ENCODE data around the gene CDKN2C. TPM values are rescaled to one million over a fixed set of nuclear protein-coding genes. Genes with fewer than 3 reads are reported as not detected.

CDKN2C gene
- total RNA-seq, 1 donor from 2014 or later = 0.26 TPM

DNA sequence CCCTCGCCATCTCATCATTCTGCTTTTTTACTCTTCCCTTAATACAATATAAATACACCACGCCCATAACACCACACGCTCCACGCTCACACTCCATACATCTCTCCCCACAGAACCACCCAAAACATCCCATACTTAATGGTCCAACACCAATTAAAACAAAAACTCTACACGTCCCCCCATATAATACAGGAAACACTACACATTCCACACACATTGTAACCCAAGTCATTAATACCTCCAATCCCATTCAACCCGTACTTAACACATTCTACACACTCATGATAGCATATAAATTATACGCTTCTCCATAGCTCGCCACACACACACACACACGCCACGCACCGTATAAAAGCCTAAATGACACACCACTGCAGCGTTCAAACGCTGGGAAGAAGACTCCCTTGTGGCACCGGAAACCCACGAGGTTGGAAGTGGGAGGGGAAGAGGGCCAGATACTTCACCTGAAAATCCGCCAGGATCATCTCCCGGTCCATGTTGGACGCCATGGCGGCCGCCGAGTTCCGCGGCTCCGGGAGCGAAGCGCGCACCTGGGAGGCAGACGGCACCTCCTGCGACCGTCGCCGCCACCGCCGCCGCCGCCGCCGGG, 10.6 kb upstream of the CDKN2C start:
- no peak for DNase-seq (ENCODE audit: low spot score, unreplicated experiment)
- peaks cover 11% of the 10 kb centered on the region for H3K27me3 Mint-ChIP-seq
- H3K9me3 Mint-ChIP-seq (ENCODE audit: low read depth) = no peaks in the 10 kb centered on the region
- H3K4me3 Mint-ChIP-seq (ENCODE audit: low read depth) = peak overlapping the region; percentile 89
- TF ChIP-seq, protein P1, sequence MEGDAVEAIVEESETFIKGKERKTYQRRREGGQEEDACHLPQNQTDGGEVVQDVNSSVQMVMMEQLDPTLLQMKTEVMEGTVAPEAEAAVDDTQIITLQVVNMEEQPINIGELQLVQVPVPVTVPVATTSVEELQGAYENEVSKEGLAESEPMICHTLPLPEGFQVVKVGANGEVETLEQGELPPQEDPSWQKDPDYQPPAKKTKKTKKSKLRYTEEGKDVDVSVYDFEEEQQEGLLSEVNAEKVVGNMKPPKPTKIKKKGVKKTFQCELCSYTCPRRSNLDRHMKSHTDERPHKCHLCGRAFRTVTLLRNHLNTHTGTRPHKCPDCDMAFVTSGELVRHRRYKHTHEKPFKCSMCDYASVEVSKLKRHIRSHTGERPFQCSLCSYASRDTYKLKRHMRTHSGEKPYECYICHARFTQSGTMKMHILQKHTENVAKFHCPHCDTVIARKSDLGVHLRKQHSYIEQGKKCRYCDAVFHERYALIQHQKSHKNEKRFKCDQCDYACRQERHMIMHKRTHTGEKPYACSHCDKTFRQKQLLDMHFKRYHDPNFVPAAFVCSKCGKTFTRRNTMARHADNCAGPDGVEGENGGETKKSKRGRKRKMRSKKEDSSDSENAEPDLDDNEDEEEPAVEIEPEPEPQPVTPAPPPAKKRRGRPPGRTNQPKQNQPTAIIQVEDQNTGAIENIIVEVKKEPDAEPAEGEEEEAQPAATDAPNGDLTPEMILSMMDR (IDR thresholded peaks at IDR 0.05; ENCODE audit: unreplicated experiment) = no peak
- peaks cover 12% of the 10 kb centered on the region for H3K4me1 Mint-ChIP-seq (ENCODE audit: low read depth)
- H3K36me3 Mint-ChIP-seq (ENCODE audit: insufficient read depth) = no peaks in the 10 kb centered on the region
- H3K27ac Mint-ChIP-seq = peak overlapping the region; percentile 56

DNA sequence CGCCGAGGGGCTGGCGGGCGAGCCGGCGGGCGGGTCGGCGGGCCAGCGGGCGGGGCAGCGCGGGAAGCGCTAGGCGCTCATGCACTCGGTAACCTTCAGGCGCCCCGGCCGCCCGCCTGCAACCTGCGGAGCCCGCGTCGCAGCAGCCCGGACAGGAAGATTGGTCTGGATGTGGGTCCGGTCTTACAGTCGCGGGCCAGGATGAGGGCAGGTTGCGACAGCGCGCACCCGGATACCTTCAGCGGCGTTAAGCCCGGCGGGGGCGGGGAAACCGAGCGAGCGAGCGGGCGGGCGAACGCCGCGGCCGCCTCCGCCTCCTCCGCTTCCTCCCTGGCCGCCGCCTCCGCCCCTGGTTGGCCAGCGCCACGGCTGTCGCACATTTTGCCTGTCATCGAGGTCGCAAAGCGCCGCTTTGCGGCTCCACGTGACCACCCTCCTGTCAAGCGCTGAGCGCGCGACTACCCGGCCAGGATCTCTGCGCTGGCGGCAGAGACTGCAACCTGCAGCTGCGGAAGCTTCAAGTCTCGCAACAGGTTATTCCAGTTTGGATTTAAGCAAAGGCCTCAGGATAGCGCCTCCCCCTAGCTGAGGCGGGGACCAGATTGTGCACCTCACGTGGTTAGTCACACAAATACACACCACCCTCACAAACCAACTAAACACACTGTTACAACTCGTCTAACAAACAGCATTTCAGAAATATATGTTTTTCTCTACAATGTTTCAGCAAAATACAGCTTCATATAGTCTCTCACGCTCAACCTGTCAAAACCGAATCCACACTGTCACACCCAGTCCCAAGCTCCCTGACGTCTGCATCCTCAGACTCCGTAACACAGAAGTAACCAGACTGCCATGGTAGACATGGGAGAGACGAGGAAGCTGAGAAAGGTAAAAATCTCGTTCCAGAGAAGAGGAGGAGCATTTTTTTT, 9.9 kb upstream of the CDKN2C start, which contains the start of gene FAF1:
FAF1 (minus strand) TSS at position 355 of the 932 bp plus-strand sequence. CDS start 456 bp downstream, outside the sequence.
- H3K27me3 Mint-ChIP-seq = peaks cover 18% of the 10 kb centered on the region
- peaks cover 12% of the 10 kb centered on the region for H3K4me1 Mint-ChIP-seq (ENCODE audit: low read depth)
- peak; percentile 98 for DNase-seq (ENCODE audit: low spot score, unreplicated experiment)
- no peaks in the 10 kb centered on the region for H3K9me3 Mint-ChIP-seq (ENCODE audit: low read depth)
- H3K36me3 Mint-ChIP-seq (ENCODE audit: insufficient read depth) = no peaks in the 10 kb centered on the region
- TF ChIP-seq, protein P1 (IDR thresholded peaks at IDR 0.05; ENCODE audit: unreplicated experiment) = peak; percentile 54
- peak within 1 kb of the TSS; percentile 96 for H3K27ac Mint-ChIP-seq
- H3K4me3 Mint-ChIP-seq (ENCODE audit: low read depth) = peak within 1 kb of the TSS; percentile 89

DNA sequence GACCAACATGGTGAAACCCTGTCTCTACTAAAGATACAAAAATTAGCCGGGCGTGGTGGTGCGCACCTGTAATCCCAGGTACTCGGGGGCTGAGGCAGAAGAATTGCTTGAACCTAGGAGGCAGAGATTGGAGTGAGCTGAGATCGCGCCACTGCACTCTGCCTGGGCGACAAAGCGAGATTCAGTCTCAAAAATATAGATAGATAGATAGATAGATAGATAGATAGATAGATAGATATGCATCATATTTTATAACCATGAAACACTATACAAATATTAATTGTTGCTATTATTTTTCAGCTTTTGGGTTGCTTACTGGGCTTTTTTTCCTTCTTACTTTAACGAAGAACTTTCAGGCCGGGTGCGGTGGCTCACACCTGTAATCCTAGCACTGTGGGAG, 5.2 kb upstream of the CDKN2C start:
- TF ChIP-seq, protein P1 (IDR thresholded peaks at IDR 0.05; ENCODE audit: unreplicated experiment) = no peak
- Mint-ChIP-seq H3K4me1 (ENCODE audit: low read depth) (peaks cover 8% of the 10 kb centered on the region), H3K27ac (no peak overlapping the region), H3K9me3 (ENCODE audit: low read depth) (no peaks in the 10 kb centered on the region), H3K27me3 (peaks cover 51% of the 10 kb centered on the region), H3K4me3 (ENCODE audit: low read depth) (no peak overlapping the region), H3K36me3 (ENCODE audit: insufficient read depth) (no peaks in the 10 kb centered on the region)
- DNase-seq (ENCODE audit: low spot score, unreplicated experiment) = no peak

DNA sequence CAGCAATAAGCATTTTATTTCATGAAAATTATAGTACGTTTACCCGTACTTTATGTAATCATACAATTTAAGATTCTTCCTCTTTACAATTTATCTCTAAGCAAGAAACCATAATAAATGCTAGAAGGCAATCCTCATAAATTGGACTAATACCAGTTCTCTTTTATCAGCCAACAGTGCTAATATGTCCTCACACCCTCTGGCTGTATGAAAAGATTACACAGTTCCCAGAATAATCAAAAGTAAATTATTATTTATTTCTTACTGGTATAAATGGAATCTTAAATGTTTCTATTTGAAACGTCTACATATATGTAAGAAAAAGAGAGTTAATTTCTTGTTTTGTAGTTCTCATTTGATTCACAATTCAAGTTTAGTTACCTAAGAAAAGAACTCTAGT, 3.1 kb upstream of the CDKN2C start:
- H3K36me3 Mint-ChIP-seq (ENCODE audit: insufficient read depth) = no peaks in the 10 kb centered on the region
- peaks cover 70% of the 10 kb centered on the region for H3K27me3 Mint-ChIP-seq
- DNase-seq (ENCODE audit: low spot score, unreplicated experiment) = no peak
- H3K27ac Mint-ChIP-seq = no peak overlapping the region
- peaks cover 6% of the 10 kb centered on the region for H3K4me1 Mint-ChIP-seq (ENCODE audit: low read depth)
- TF ChIP-seq, protein P1 (IDR thresholded peaks at IDR 0.05; ENCODE audit: unreplicated experiment) = no peak
- no peak overlapping the region for H3K4me3 Mint-ChIP-seq (ENCODE audit: low read depth)
- H3K9me3 Mint-ChIP-seq (ENCODE audit: low read depth) = no peaks in the 10 kb centered on the region

DNA sequence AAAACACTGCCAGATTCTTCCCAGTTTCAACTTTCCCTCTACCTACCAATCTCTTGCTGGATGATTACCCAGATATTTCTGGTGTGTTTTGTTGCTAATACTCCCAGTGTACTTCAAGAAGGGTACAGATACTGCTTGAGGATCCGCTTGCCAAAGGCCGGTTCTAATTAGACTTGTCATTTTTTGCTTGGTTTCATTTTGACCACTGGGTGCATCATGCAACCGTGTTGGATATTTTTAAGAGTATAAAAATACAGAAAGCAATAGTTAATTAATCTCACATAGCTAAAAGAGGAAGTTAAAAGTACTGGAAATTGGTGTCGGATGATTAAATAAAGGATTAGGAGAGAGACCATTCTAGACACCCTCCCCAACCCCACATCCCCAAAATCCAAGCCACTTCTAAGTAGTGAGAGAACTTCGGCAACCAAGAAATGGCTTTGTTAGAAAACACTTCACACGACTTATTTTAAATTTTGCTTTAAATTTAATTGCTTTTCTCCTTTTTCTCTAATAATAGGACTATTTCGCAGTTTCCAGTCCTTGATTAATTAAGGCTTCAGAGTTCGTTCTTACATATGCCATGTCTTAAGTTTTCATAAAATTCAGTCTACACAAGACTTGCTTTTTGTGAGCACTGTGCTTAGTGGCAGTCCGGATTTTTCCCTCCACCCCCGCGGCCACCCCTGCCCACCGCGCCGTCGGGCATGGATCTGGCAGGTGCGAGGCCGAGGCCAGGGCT, 2.5 kb upstream of the CDKN2C start:
- peak overlapping the region; percentile 74 for H3K4me3 Mint-ChIP-seq (ENCODE audit: low read depth)
- H3K27me3 Mint-ChIP-seq = peaks cover 74% of the 10 kb centered on the region

More for the DNA sequence above, 2.5 kb upstream of the CDKN2C start:
- DNase-seq (ENCODE audit: low spot score, unreplicated experiment) = no peak
- peaks cover 6% of the 10 kb centered on the region for H3K4me1 Mint-ChIP-seq (ENCODE audit: low read depth)
- H3K36me3 Mint-ChIP-seq (ENCODE audit: insufficient read depth) = no peaks in the 10 kb centered on the region
- TF ChIP-seq, protein P1 (IDR thresholded peaks at IDR 0.05; ENCODE audit: unreplicated experiment) = no peak
- H3K27ac Mint-ChIP-seq = no peak overlapping the region
- H3K9me3 Mint-ChIP-seq (ENCODE audit: low read depth) = no peaks in the 10 kb centered on the region

Measured in progenitor cell of endocrine pancreas (in vitro differentiated cells).